PFSK-1 (cell line): ENCODE data around the gene RNF214.

Experiments
- FOXP2 ChIP-seq: optimal IDR thresholded peaks from 2 replicates; pipeline ENCODE3; 2011; ENCODE audit warnings: borderline replicate concordance, control low read depth, inconsistent platforms; ENCODE audit not compliant: insufficient read depth; ENCODE audit errors: extremely low read length, extremely low read depth
- POLR2AphosphoS5 ChIP-seq: IDR thresholded peaks from 2 replicates; pipeline ENCODE4 v1.6.1; 2012; ENCODE audit warnings: low read depth, mild to moderate bottlenecking, control low read depth, low read length, moderate library complexity
- SIN3A ChIP-seq: IDR thresholded peaks from 2 replicates; pipeline ENCODE4 v1.6.1; 2012; ENCODE audit warnings: mild to moderate bottlenecking, low read length, moderate library complexity, borderline replicate concordance; ENCODE audit not compliant: insufficient read depth
- TAF1 ChIP-seq: IDR thresholded peaks from 2 replicates; pipeline ENCODE4 v1.6.1; 2012; ENCODE audit warnings: low read length, control low read depth, borderline replicate concordance; ENCODE audit not compliant: insufficient read depth
- TF ChIP-seq, protein P1 (sequence below), 2 experiments: IDR thresholded peaks; 2 replicates each; pipeline versions ENCODE4 v1.6.1 to v1.8.0; 2011 to 2012; ENCODE audit warnings: low read depth in 2 of 2, low read length in 2 of 2, control low read depth in 1 of 2, inconsistent platforms in 1 of 2, mild to moderate bottlenecking in 1 of 2, moderate library complexity in 1 of 2; ENCODE audit not compliant: insufficient read depth in 1 of 2

RNF214 gene

DNA sequence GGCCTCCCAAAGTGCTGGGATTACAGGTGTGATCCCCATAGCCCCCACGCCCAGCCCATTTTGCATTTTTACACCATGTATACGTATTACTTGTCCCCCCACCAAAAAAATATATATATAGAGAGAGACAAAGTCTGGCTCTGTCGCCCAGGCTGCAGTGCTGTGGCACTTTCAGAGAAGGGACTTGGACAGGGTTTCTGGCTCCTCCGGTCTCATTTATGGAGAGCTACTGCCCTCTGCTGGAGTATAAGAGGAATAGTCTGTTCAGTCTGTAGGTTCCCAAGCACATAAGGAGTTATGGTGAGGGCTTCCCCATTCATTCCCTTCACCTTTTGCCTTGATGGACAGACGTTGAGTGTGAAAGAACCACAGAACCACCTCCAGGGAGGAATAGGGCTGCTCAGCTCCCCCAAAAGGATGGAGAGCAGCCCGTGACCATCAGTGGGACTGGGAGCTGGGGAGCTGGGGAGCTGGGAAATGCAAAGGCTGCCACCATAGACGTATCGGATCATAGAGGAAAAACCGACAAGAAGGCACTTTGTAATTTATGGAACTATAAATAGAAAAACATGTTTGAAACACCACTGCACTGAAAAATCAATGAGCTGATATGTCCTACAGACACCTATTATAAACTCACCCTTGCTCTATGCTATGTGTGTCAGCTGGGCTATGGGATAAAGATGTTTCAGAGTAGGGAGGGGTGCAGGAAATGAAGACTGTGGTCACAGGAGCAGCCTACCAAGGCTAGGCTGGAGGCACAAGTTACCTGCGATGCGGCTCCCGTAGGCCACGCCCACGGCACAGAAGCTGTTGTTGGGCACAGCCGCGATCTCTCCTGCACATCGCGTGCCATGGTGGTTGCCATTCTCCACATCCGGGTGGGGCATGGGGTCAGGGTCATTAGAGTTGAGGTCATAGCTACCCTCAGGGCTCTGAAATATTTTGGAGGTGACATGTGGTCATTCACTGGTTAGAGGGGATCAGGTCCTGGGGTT is 5.8 kb upstream of the RNF214 start:
- TF ChIP-seq POLR2AphosphoS5: no peak
- TF ChIP-seq TAF1: no peak
- TF ChIP-seq FOXP2: no peak
- TF ChIP-seq, protein P1, sequence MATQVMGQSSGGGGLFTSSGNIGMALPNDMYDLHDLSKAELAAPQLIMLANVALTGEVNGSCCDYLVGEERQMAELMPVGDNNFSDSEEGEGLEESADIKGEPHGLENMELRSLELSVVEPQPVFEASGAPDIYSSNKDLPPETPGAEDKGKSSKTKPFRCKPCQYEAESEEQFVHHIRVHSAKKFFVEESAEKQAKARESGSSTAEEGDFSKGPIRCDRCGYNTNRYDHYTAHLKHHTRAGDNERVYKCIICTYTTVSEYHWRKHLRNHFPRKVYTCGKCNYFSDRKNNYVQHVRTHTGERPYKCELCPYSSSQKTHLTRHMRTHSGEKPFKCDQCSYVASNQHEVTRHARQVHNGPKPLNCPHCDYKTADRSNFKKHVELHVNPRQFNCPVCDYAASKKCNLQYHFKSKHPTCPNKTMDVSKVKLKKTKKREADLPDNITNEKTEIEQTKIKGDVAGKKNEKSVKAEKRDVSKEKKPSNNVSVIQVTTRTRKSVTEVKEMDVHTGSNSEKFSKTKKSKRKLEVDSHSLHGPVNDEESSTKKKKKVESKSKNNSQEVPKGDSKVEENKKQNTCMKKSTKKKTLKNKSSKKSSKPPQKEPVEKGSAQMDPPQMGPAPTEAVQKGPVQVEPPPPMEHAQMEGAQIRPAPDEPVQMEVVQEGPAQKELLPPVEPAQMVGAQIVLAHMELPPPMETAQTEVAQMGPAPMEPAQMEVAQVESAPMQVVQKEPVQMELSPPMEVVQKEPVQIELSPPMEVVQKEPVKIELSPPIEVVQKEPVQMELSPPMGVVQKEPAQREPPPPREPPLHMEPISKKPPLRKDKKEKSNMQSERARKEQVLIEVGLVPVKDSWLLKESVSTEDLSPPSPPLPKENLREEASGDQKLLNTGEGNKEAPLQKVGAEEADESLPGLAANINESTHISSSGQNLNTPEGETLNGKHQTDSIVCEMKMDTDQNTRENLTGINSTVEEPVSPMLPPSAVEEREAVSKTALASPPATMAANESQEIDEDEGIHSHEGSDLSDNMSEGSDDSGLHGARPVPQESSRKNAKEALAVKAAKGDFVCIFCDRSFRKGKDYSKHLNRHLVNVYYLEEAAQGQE (IDR thresholded peaks at IDR 0.05; ENCODE audit: insufficient read depth in 1 of 2, low read depth in 2 of 2, low read length in 2 of 2): no peak
- TF ChIP-seq SIN3A: no peak

DNA sequence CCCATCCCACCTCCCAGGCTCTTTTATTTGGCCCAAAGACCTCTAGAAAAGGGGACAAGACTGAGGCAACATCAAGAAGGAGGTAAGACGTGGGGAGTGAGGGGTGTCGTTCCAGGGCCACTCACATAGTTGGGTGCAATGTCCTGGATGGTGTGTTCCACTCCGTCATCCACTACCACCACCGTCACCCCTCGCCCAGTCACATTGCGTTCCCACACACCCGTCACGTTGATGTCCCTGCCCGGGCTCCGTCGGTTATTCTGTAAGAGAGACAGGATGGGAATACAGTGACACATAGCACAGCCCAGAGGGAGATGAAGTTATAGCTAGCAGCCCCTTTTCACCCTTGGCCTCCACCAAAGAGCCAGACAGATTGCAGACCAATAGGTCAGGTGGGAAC is 4.4 kb upstream of the RNF214 start:
- TF ChIP-seq, protein P1 (IDR thresholded peaks at IDR 0.05; ENCODE audit: insufficient read depth in 1 of 2, low read depth in 2 of 2, low read length in 2 of 2): no peak
- TF ChIP-seq POLR2AphosphoS5 (no peak), FOXP2 (no peak), SIN3A (no peak), TAF1 (no peak)

DNA sequence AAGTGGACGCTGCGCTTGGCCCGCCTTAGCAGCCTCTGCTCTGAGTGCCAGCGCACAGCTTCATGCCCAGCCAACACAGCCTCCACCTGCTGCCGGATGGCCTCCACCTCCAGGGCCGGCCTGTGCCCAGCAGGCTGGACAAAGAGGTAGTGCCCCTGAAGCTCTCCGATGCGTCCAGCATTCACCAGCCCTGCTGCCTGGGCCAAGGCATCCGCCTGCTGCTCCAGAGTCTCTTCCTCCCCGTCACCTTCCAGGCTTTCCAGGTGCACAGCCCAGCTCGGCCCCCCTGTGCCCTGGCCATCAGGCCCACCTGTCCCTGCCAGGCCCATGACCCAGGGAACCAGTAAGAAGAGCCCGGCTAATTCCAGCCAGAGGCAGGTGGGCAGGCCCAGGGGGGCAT is 3.1 kb upstream of the RNF214 start:
- no peak for TF ChIP-seq SIN3A
- TF ChIP-seq, protein P1 (IDR thresholded peaks at IDR 0.05; ENCODE audit: insufficient read depth in 1 of 2, low read depth in 2 of 2, low read length in 2 of 2): no peak
- TF ChIP-seq FOXP2: no peak
- TF ChIP-seq POLR2AphosphoS5: no peak
- TF ChIP-seq TAF1: no peak

DNA sequence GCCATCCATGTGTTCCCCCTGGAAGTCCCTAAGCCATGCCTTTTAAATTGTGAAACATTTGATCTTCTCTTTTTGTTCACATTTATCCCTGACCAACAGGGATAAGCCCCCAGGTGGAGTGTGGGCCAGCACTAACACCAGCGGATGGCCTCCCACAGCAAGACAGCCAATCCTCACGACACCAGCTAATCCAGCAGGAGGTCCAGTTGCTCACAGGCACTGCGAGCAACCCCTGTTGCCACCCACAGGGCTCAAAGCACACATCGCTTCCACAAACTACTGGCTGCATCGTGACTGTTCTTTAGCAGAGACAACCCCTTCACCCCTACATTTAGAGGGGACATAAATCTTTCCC is 2.6 kb upstream of the RNF214 start:
- TF ChIP-seq FOXP2 (no peak), TAF1 (no peak), SIN3A (no peak), POLR2AphosphoS5 (no peak)
- TF ChIP-seq, protein P1 (IDR thresholded peaks at IDR 0.05; ENCODE audit: insufficient read depth in 1 of 2, low read depth in 2 of 2, low read length in 2 of 2): no peak
